Thoracic aorta (tissue), 2 donors: ENCODE data around the gene SFXN2. TPM values are rescaled to one million over a fixed set of nuclear protein-coding genes. Genes with fewer than 3 reads are reported as not detected.

Experiments
- ATAC-seq: fragments of 150-250 bp; one replicate; pipeline ENCODE4 v1.8.0; 2017; ENCODE audit warnings: low read depth; ENCODE audit not compliant: insufficient number of reproducible peaks, low FRiP score
- DNase-seq: peaks from one replicate; pipeline ENCODE4 v3.0.0-alpha.2; 2020; ENCODE audit warnings: low spot score
- H3K27ac ChIP-seq, 2 donors: fragments of 200-600 bp; sonication (generic); 1 replicate in 1 of 2; 2 replicates in 1 of 2; pipeline ENCODE4 v1.5.1; 2016; ENCODE audit warnings: mild to moderate bottlenecking in 2 of 2, moderate library complexity in 2 of 2
- H3K27me3 ChIP-seq: fragments of 200-600 bp; sonication (generic); replicated peaks from 2 replicates; pipeline ENCODE4 v1.6.0; 2016; ENCODE audit warnings: mild to moderate bottlenecking; ENCODE audit not compliant: insufficient read depth
- H3K36me3 ChIP-seq: fragments of 200-600 bp; sonication (generic); one replicate; pipeline ENCODE4 v1.5.1; 2016
- H3K4me1 ChIP-seq, 2 donors: fragments of 200-600 bp; sonication (generic); 1 replicate in 1 of 2; 2 replicates in 1 of 2; pipeline versions ENCODE4 v1.5.1 to v1.6.0; 2016; ENCODE audit warnings: low read depth in 2 of 2, mild to moderate bottlenecking in 1 of 2; ENCODE audit not compliant: control insufficient read depth in 1 of 2
- H3K4me3 ChIP-seq: fragments of 200-600 bp; sonication (generic); 2 replicates; pipeline ENCODE4 v1.5.1; 2016; ENCODE audit warnings: mild to moderate bottlenecking
- H3K9me3 ChIP-seq: fragments of 200-600 bp; sonication (generic); 2 replicates; pipeline ENCODE4 v1.5.1; 2016
- CTCF ChIP-seq: fragments of 200-600 bp; sonication (generic); IDR thresholded peaks from one replicate; pipeline ENCODE4 v1.5.1; 2019; ENCODE audit warnings: antibody characterized with exemption
- total RNA-seq, 2 donors: library from RNA; depleted of rRNA; stranded (reverse); fragments of >200 nt; gene quantifications; one replicate each; pipeline versions ENCODE4 v1.1.0 to v1.2.3, GENCODE V29; 2016

The SFXN2 gene
- total RNA-seq, 2 donors from 2014 or later: 1.6 to 18.3 TPM

- Histone ChIP-seq H3K4me3 (no peak overlapping the region), H3K9me3 (no peaks in the 10 kb centered on the region), H3K4me1 (peaks cover 52 to 86% of the 10 kb centered on the region in 2 donors), H3K27me3 (no peaks in the 10 kb centered on the region), H3K27ac (peak overlapping the region; percentile 99), H3K36me3 (no peaks in the 10 kb centered on the region)
- ATAC-seq (no peak), DNase-seq (no peak)
- TF ChIP-seq CTCF: no peak
These were observed 58.9 kb downstream of the SFXN2 start for GRCh38 chr10:102773320-102773719.

GRCh38 chr10:102773986-102774385 lies 59.5 kb downstream of the SFXN2 start:
- H3K4me3 ChIP-seq: no peak overlapping the region
- H3K9me3 ChIP-seq: no peaks in the 10 kb centered on the region
- no peaks in the 10 kb centered on the region for H3K36me3 ChIP-seq
- H3K27me3 ChIP-seq: no peaks in the 10 kb centered on the region
- no peak for TF ChIP-seq CTCF
- ATAC-seq: no peak
- peak overlapping the region; percentile 99 for H3K27ac ChIP-seq
- DNase-seq: no peak
- peaks cover 58 to 92% of the 10 kb centered on the region in 2 donors for H3K4me1 ChIP-seq

GRCh38 chr10:102775201-102775934 lies 60.9 kb downstream of the SFXN2 start:
- Histone ChIP-seq H3K4me1 (peaks cover 69 to 94% of the 10 kb centered on the region in 2 donors), H3K27me3 (no peaks in the 10 kb centered on the region), H3K36me3 (no peaks in the 10 kb centered on the region), H3K4me3 (peak overlapping the region; percentile 74), H3K27ac (peak overlapping the region; percentile 99), H3K9me3 (no peaks in the 10 kb centered on the region)
- TF ChIP-seq CTCF: no peak
- DNase-seq (peak; percentile 70), ATAC-seq (peak; percentile 75)

GRCh38 chr10:102775935-102776669 lies 61.7 kb downstream of the SFXN2 start:
- no peaks in the 10 kb centered on the region for H3K9me3 ChIP-seq
- peak; percentile 82 for DNase-seq
- TF ChIP-seq CTCF: no peak
- peak; percentile 37 for ATAC-seq
- peak overlapping the region; percentile 99 for H3K27ac ChIP-seq
- H3K4me3 ChIP-seq: peak overlapping the region; percentile 74
- H3K4me1 ChIP-seq: peaks cover 72 to 94% of the 10 kb centered on the region in 2 donors
- no peaks in the 10 kb centered on the region for H3K27me3 ChIP-seq
- no peaks in the 10 kb centered on the region for H3K36me3 ChIP-seq

GRCh38 chr10:102776779-102777456 lies 62.5 kb downstream of the SFXN2 start:
- ATAC-seq: peak; percentile 48
- Histone ChIP-seq H3K4me1 (peaks cover 80 to 97% of the 10 kb centered on the region in 2 donors), H3K9me3 (no peaks in the 10 kb centered on the region), H3K4me3 (peak overlapping the region; percentile 74), H3K27me3 (no peaks in the 10 kb centered on the region), H3K27ac (peak overlapping the region; percentile 99), H3K36me3 (no peaks in the 10 kb centered on the region)
- no peak for TF ChIP-seq CTCF
- DNase-seq: peak; percentile 85
